ENCODE measurements around the gene UBQLN4. TPM values are rescaled to one million over a fixed set of nuclear protein-coding genes. Genes with fewer than 3 reads are reported as not detected.

The UBQLN4 gene
- total RNA-seq, 4 donors from 2014 or later, result 16.2 to 24.5 (median 18.6) TPM

GRCh38 chr1:156089704-156090103 is 36.1 kb upstream of the UBQLN4 start:
- DNase-seq (ENCODE audit: low spot score) (no peak), ATAC-seq (ENCODE audit: low FRiP score) (no peak)
- TF ChIP-seq, protein P1, sequence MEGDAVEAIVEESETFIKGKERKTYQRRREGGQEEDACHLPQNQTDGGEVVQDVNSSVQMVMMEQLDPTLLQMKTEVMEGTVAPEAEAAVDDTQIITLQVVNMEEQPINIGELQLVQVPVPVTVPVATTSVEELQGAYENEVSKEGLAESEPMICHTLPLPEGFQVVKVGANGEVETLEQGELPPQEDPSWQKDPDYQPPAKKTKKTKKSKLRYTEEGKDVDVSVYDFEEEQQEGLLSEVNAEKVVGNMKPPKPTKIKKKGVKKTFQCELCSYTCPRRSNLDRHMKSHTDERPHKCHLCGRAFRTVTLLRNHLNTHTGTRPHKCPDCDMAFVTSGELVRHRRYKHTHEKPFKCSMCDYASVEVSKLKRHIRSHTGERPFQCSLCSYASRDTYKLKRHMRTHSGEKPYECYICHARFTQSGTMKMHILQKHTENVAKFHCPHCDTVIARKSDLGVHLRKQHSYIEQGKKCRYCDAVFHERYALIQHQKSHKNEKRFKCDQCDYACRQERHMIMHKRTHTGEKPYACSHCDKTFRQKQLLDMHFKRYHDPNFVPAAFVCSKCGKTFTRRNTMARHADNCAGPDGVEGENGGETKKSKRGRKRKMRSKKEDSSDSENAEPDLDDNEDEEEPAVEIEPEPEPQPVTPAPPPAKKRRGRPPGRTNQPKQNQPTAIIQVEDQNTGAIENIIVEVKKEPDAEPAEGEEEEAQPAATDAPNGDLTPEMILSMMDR (IDR thresholded peaks at IDR 0.05), result no peak

GRCh38 chr1:156086256-156086662 is 32.7 kb upstream of the UBQLN4 start:
- DNase-seq (ENCODE audit: low spot score) (no peak), ATAC-seq (ENCODE audit: low FRiP score) (no peak)
- TF ChIP-seq, protein P1 (IDR thresholded peaks at IDR 0.05), result no peak

DNA sequence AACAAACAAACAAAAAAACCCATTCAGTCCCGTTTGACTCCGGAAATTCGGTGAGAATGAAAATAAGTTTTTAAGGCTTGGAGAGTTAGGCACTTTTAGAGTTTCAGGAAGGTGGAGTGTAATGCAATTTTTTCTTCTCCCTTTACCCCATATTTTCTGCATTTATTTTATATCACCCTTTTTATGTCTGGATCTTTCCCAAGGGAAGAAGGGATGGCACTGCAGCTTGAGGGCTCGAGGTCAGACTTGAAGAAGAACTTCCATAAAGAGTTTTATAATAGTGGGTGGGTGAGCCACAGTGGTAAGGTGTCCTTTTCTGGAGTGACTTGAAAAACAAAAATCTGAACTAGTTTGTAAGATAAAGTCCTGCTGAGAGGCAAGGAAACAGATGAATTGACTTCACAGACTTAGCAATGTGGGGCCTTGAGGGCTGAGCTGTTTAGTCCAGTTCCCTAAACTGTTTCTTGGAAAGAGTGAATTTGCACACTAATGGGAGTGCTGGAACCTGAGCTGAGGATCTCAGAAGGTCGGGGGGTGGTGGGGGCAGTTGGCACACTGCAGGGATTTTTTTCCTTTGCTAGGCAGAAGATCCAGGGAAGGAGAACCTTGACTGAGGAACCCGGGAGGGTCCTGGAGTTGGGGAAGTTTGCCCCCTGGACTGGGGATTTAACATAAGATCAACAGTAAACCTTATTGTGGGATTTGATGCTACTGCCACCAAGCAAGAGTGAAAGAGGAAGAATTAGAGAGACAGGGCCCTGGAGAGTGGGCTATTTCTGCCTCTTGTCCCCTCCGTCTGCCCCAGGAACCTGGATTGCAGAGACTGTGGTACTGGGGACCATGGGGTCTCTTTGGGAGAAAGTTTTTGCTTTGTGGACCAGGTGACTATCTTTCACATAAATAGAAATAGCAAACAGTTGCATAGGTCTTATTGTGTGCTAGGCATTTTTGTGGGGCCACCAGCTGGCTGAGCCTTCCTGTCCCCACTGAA is 30.5 kb upstream of the UBQLN4 start:
- ATAC-seq (ENCODE audit: low FRiP score), result no peak
- TF ChIP-seq, protein P1 (IDR thresholded peaks at IDR 0.05), result no peak

GRCh38 chr1:156082309-156083091 is 28.9 kb upstream of the UBQLN4 start, which contains the start of gene MEX3A:
MEX3A (minus strand) TSS chr1:156082465; CDS start chr1:156081998, 467 bp downstream.
- ATAC-seq (ENCODE audit: low FRiP score) (peak; percentile 48), DNase-seq (ENCODE audit: low spot score) (no peak)

More for the DNA sequence above, 30.5 kb upstream of the UBQLN4 start:
- no peak for DNase-seq (ENCODE audit: low spot score)

DNA sequence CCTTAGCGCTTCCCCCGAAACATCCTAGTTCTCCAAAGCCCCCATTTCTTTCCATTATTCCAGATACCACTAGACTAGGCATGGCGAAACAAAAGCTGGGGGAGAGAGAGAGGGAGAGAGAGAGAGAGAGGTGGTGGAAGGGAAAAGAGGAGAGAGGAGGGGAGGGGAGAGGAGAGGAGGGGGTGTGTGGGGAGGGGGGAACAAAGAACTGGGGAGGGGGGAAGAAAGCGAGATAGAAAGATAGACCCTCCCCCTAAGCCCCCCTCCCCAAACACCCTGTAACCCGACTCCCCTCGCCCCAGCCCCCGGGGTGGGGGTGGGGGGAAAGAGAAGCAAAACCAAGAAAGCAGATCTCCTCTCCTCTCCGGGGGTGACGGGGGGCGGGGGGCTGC is 28.3 kb upstream of the UBQLN4 start:
- no peak for ATAC-seq (ENCODE audit: low FRiP score)
- TF ChIP-seq, protein P1 (IDR thresholded peaks at IDR 0.05), result no peak
- DNase-seq (ENCODE audit: low spot score), result no peak

More at GRCh38 chr1:156082309-156083091, 28.9 kb upstream of the UBQLN4 start, which contains the start of gene MEX3A:
- TF ChIP-seq, protein P1 (IDR thresholded peaks at IDR 0.05), result no peak

- ATAC-seq (ENCODE audit: low FRiP score) (no peak), DNase-seq (ENCODE audit: low spot score) (no peak)
- TF ChIP-seq, protein P1 (IDR thresholded peaks at IDR 0.05), result no peak
These were observed 27.8 kb upstream of the UBQLN4 start for GRCh38 chr1:156081180-156081916.

Data from omental fat pad (tissue), 4 donors.